GM12878 (cell line): ENCODE results near the gene MATN1. TPM values are rescaled to one million over a fixed set of nuclear protein-coding genes. Genes with fewer than 3 reads are reported as not detected.

Experiments used
- ATAC-seq: fragments of 200-7000 bp; cut with Tn5 transposase; 3 replicates; pipeline ENCODE4 v1.9.1; 2020; ENCODE audit warnings: mild to moderate bottlenecking, moderate library complexity
- BruUV-seq: library from RNA; stranded (reverse); fragments of 400-500 nt; replicated peaks from 2 replicates; lab custom pipeline; 2021; lab: Mats Ljungman, UMichigan
- CTCF ChIA-PET: fragments of 300-600 bp; sonication (Branson Sonifier 250); formaldehyde crosslinking; extraction: SDS; loops from one replicate; lab custom pipeline; 2021; ENCODE audit warnings: inconsistent platforms; lab: Yijun Ruan, JAX
- POLR2A ChIA-PET: fragments of 350-600 bp; formaldehyde crosslinking; extraction: SDS; loops from one replicate; lab custom pipeline; 2021; ENCODE audit warnings: inconsistent platforms; lab: Charles Lee
- RAD21 ChIA-PET: fragments of 300-600 bp; sonication (Branson Sonifier 250); formaldehyde crosslinking; loops from one replicate; lab custom pipeline; 2023; ENCODE audit warnings: antibody characterized with exemption; ENCODE audit not compliant: unreplicated experiment; lab: Charles Lee
- SMC1A ChIA-PET: fragments of 300-600 bp; sonication (Branson Sonifier 250); formaldehyde crosslinking; loops from one replicate; lab custom pipeline; 2023; ENCODE audit not compliant: unreplicated experiment, uncharacterized antibody; lab: Charles Lee
- DNase-seq: peaks from one replicate; pipeline ENCODE4 v3.0.0-alpha.2; 2011; ENCODE audit warnings: low read depth, low spot score
- FAIRE-seq: peaks from 3 replicates; lab custom pipeline; 2011; peaks lifted over from hg19 to GRCh38; lab: Jason Lieb, UNC
- H2AFZ ChIP-seq: 2 replicates; pipeline ENCODE4 v1.6.0; 2011; ENCODE audit warnings: low read depth, low read length, control low read depth; ENCODE audit not compliant: control insufficient read depth
- H3K27ac ChIP-seq: 2 replicates; pipeline ENCODE4 v1.5.1; 2011; ENCODE audit warnings: control low read depth; ENCODE audit not compliant: control insufficient read depth, insufficient read depth
- H3K27me3 ChIP-seq, 2 experiments: replicated peaks in 1 of 2; 2 replicates each; pipeline versions ENCODE4 v1.6.0 to v1.6.1; 2011; ENCODE audit warnings: low read length in 1 of 2; ENCODE audit not compliant: control insufficient read depth in 2 of 2, insufficient read depth in 2 of 2
- H3K36me3 ChIP-seq, 2 experiments: 2 replicates each; pipeline ENCODE4 v1.5.1; 2011; ENCODE audit warnings: low read length in 1 of 2; ENCODE audit not compliant: control insufficient read depth in 2 of 2, insufficient read depth in 2 of 2
- H3K4me1 ChIP-seq: 2 replicates; pipeline ENCODE4 v1.6.1; 2011; ENCODE audit warnings: mild to moderate bottlenecking, low read length, moderate library complexity, mixed read lengths; ENCODE audit not compliant: control insufficient read depth, insufficient read depth
- H3K4me2 ChIP-seq: 2 replicates; pipeline ENCODE4 v1.6.0; 2011; ENCODE audit warnings: control low read depth; ENCODE audit not compliant: control insufficient read depth, insufficient read depth
- H3K4me3 ChIP-seq: fragments of 200-600 bp; sonication (generic); 2 replicates; pipeline ENCODE4 v1.5.1; 2016
- H3K79me2 ChIP-seq: 2 replicates; pipeline ENCODE4 v1.6.0; 2011; ENCODE audit warnings: low read length; ENCODE audit not compliant: control insufficient read depth, insufficient read depth
- H3K9ac ChIP-seq: 2 replicates; pipeline ENCODE4 v1.8.0; 2011; ENCODE audit warnings: low read length, control low read depth, mixed read lengths; ENCODE audit not compliant: control insufficient read depth, insufficient read depth
- H3K9me3 ChIP-seq: replicated peaks from 3 replicates; pipeline ENCODE4 v1.5.1; 2011; ENCODE audit warnings: mild to moderate bottlenecking, low read length; ENCODE audit not compliant: control insufficient read depth, insufficient read depth
- H4K20me1 ChIP-seq: 2 replicates; pipeline ENCODE4 v1.6.0; 2011; ENCODE audit not compliant: control insufficient read depth, insufficient read depth
- ATF3 ChIP-seq: IDR thresholded peaks from 2 replicates; pipeline ENCODE4 v1.6.1; 2011; ENCODE audit warnings: low read depth, mild to moderate bottlenecking, low read length, moderate library complexity, borderline replicate concordance; ENCODE audit errors: extremely low read depth
- CHD1 ChIP-seq: IDR thresholded peaks from 2 replicates; pipeline ENCODE4 v1.6.1; 2012; ENCODE audit warnings: low read depth, low read length, improper control_type of control experiment
- ESRRA ChIP-seq: IDR thresholded peaks from 2 replicates; pipeline ENCODE4 v1.6.1; 2012; ENCODE audit warnings: mild to moderate bottlenecking, low read length, improper control_type of control experiment
- HCFC1 ChIP-seq: fragments of 150-350 bp; IDR thresholded peaks from 2 replicates; pipeline ENCODE4 v1.6.1; 2014; ENCODE audit warnings: low read length
- HDAC2 ChIP-seq: fragments of 200-600 bp; sonication (generic); IDR thresholded peaks from 2 replicates; pipeline ENCODE4 v1.6.1; 2017
- HDAC6 ChIP-seq: fragments of 200-600 bp; sonication (generic); IDR thresholded peaks from one replicate; pipeline ENCODE4 v1.8.0; 2017; ENCODE audit warnings: antibody characterized with exemption; ENCODE audit not compliant: unreplicated experiment
- IRF3 ChIP-seq: fragments of 450-650 bp; IDR thresholded peaks from 2 replicates; pipeline ENCODE4 v1.6.1; 2014; ENCODE audit warnings: mild to moderate bottlenecking
- KAT2A ChIP-seq: conservative IDR thresholded peaks from 2 replicates; pipeline ENCODE4 v1.6.1; 2011; ENCODE audit warnings: low read depth, low read length; ENCODE audit not compliant: control insufficient read depth
- LARP7 ChIP-seq: fragments of 450-650 bp; IDR thresholded peaks from 2 replicates; pipeline ENCODE4 v1.6.1; 2017; ENCODE audit warnings: mild to moderate bottlenecking
- MLLT1 ChIP-seq: fragments of 450-650 bp; IDR thresholded peaks from 2 replicates; pipeline ENCODE4 v1.6.1; 2016; ENCODE audit warnings: mild to moderate bottlenecking
- NR2C2 ChIP-seq: IDR thresholded peaks from 2 replicates; pipeline ENCODE4 v1.6.1; 2011; ENCODE audit warnings: borderline replicate concordance, low read depth; ENCODE audit not compliant: control insufficient read depth, insufficient read length
- PAX5 ChIP-seq: IDR thresholded peaks from 2 replicates; pipeline ENCODE4 v1.6.1; 2011; ENCODE audit warnings: low read depth, low read length, borderline replicate concordance
- RCOR1 ChIP-seq: conservative IDR thresholded peaks from 2 replicates; pipeline ENCODE4 v1.6.1; 2012; ENCODE audit warnings: low read depth, low read length, improper control_type of control experiment
- RELA ChIP-seq: fragments of 450-650 bp; IDR thresholded peaks from 2 replicates; pipeline ENCODE4 v1.8.0; 2014; ENCODE audit warnings: borderline replicate concordance; ENCODE audit not compliant: partially characterized antibody
- RFX5 ChIP-seq: IDR thresholded peaks from 2 replicates; pipeline ENCODE4 v1.6.1; 2011; ENCODE audit warnings: low read depth, low read length, improper control_type of control experiment
- SREBF2 ChIP-seq: IDR thresholded peaks from 2 replicates; pipeline ENCODE4 v1.6.1; 2012; ENCODE audit warnings: mild to moderate bottlenecking, low read length
- SRF ChIP-seq, 2 experiments: IDR thresholded peaks; 2 replicates each; pipeline ENCODE4 v1.6.1; 2011; ENCODE audit warnings: low read depth in 2 of 2, low read length in 2 of 2, mild to moderate bottlenecking in 1 of 2, moderate library complexity in 1 of 2
- SUZ12 ChIP-seq: fragments of 200-600 bp; sonication (generic); IDR thresholded peaks from one replicate; pipeline ENCODE4 v1.6.1; 2018; ENCODE audit warnings: antibody characterized with exemption, mild to moderate bottlenecking; ENCODE audit not compliant: unreplicated experiment
- TARDBP ChIP-seq: IDR thresholded peaks from 2 replicates; pipeline ENCODE4 v1.6.1; 2016; ENCODE audit warnings: borderline replicate concordance
- TBL1XR1 ChIP-seq: IDR thresholded peaks from 2 replicates; pipeline ENCODE4 v1.6.1; 2012; ENCODE audit warnings: low read depth, low read length, improper control_type of control experiment
- WRNIP1 ChIP-seq: IDR thresholded peaks from 2 replicates; pipeline ENCODE4 v1.6.1; 2011; ENCODE audit warnings: low read depth, low read length, improper control_type of control experiment, borderline replicate concordance
- ZNF622 ChIP-seq: fragments of 450-650 bp; IDR thresholded peaks from 2 replicates; pipeline ENCODE4 v1.6.1; 2017; ENCODE audit warnings: mild to moderate bottlenecking, inconsistent platforms
- ZZZ3 ChIP-seq: IDR thresholded peaks from 2 replicates; pipeline ENCODE4 v1.6.1; 2011; ENCODE audit warnings: low read depth; ENCODE audit not compliant: control insufficient read depth, insufficient read length
- WGBS: methylation state at CpG from one replicate; pipeline ENCODE4 v1.1.6; 2016; ENCODE audit warnings: low lambda C conversion rate; ENCODE audit not compliant: insufficient replicate concordance, insufficient coverage; ENCODE audit errors: missing lambda C conversion rate; 5-methylcytosine and 5-hydroxymethylcytosine counted together
- in situ Hi-C: fragments of 300-500 bp; cut with MboI; formaldehyde crosslinking; loops from 9 replicates; pipeline ENCODE4 v1.14.3; 2018; ENCODE audit warnings: mixed read lengths
- intact Hi-C: fragments of 100-400 bp; cut with micrococcal nuclease; formaldehyde crosslinking; loops from one replicate; pipeline ENCODE4 v1.14.2; 2022; ENCODE audit not compliant: unreplicated experiment
- polyA plus RNA-seq, 11 experiments: library from polyadenylated mRNA; depleted of rRNA in 4 of 11; unstranded in 6 of 11; stranded (reverse) in 5 of 11; fragments of >200 nt; fragmentation: Nextera tagmentation in 4 of 11; fragmentation: Illumina TruSeq in 1 of 11; extraction: Ambion mirVana in 4 of 11; extraction: Trizol in 1 of 11; gene quantifications; 1 replicate in 1 of 11; 2 replicates in 10 of 11; pipeline versions ENCODE4 v1.2.1 to v1.2.3, GENCODE V29; 2011 to 2016; ENCODE audit warnings: inconsistent platforms in 2 of 11, missing spikeins in 2 of 11, low read depth in 1 of 11
- total RNA-seq, 4 experiments: library from RNA; depleted of rRNA in 3 of 4; stranded (reverse); fragments of >200 nt in 3 of 4; fragmentation: Illumina TruSeq in 1 of 4; extraction: Trizol in 1 of 4; gene quantifications; 2 replicates each; pipeline versions ENCODE4 v1.2.1 to v1.2.3, GENCODE V29; 2013 to 2021

MATN1 gene
- total and polyA plus RNA-seq, 10 of the 15 experiments (the other 5 are each of a cell fraction or from before 2014, with no cell fraction given) = 0.04 to 0.50 (median 0.10) TPM; not detected in 1

- RAD21 ChIA-PET = interaction anchor here (1.5 to 17.1 kb wide), 5 partner anchors 12 to 40 kb away, joined by 5 to 462 read pairs (median 198); no protein-coding TSS in a partner anchor
- H3K36me3 ChIP-seq = no peaks in the 10 kb centered on the region; a peak in 1 of 4 replicates
- FAIRE-seq (peak; percentile 35), DNase-seq (no peak), ATAC-seq (peak; percentile 20)
- peaks cover 81% of the 10 kb centered on the region for H3K79me2 ChIP-seq
- peak overlapping the region; percentile 49 for H3K9ac ChIP-seq
- peak overlapping the region; percentile 75 for H3K4me2 ChIP-seq
- H2AFZ ChIP-seq = no peak overlapping the region
- no peaks in the 10 kb centered on the region for H3K27me3 ChIP-seq
- 2% methylated on average over 13 of the region's 13 CpGs for WGBS
- SMC1A ChIA-PET = interaction anchor here (1.3 to 24.8 kb wide), 4 partner anchors 12 to 31 kb away, joined by 3 to 556 read pairs (median 344); partner anchors contain the start of gene MATN1
- peaks cover 69% of the 10 kb centered on the region for H3K4me1 ChIP-seq
- H3K4me3 ChIP-seq = peak overlapping the region; percentile 49
- no peaks in the 10 kb centered on the region for H3K9me3 ChIP-seq
- POLR2A ChIA-PET = interaction anchor here (1.8 to 20.6 kb wide), 5 partner anchors 13 to 34 kb away, joined by 8 to 741 read pairs (median 42); no protein-coding TSS in a partner anchor
- BruUV-seq = no TSS peak
- H3K27ac ChIP-seq = peak overlapping the region; percentile 87
- in situ Hi-C loops (loop anchor here (10.0 kb wide), 1 partner anchor 1175 kb away; the partner anchor contains the start of gene PTP4A2), intact Hi-C loops (no loop called here)
- no peaks in the 10 kb centered on the region for H4K20me1 ChIP-seq
- CTCF ChIA-PET = interaction anchor here (0.5 to 8.8 kb wide), 6 partner anchors 8 to 39 kb away, joined by 4 to 107 read pairs (median 35); no protein-coding TSS in a partner anchor
- TF ChIP-seq RCOR1 = no peak
- TF ChIP-seq NR2C2 = no peak
- no peak for TF ChIP-seq ESRRA
- no peak for TF ChIP-seq WRNIP1
- TF ChIP-seq SUZ12 = no peak
- TF ChIP-seq CHD1 = no peak
- no peak for TF ChIP-seq HCFC1
- TF ChIP-seq HDAC6 = no peak
- TF ChIP-seq SRF (IDR thresholded peaks at IDR 0.05; ENCODE audit: low read depth in 2 of 2, low read length in 2 of 2) = no peak
- TF ChIP-seq TARDBP = no peak
- no peak for TF ChIP-seq SREBF2
- TF ChIP-seq RELA = peak; percentile 62
- TF ChIP-seq ZZZ3 = no peak
- TF ChIP-seq IRF3 = 0 out of 2 replicates have a peak, but pooled peaks have one; percentile 4
- TF ChIP-seq TBL1XR1 = no peak
- TF ChIP-seq MLLT1 = no peak
- TF ChIP-seq PAX5 = 0 out of 2 replicates have a peak, but pooled peaks have one; percentile 16
- TF ChIP-seq KAT2A = no peak
- TF ChIP-seq LARP7 = 0 out of 2 replicates have a peak, but pooled peaks have one; percentile 51
- no peak for TF ChIP-seq ZNF622
- no peak for TF ChIP-seq HDAC2
- no peak for TF ChIP-seq RFX5
- no peak for TF ChIP-seq ATF3
Measured at GRCh38 chr1:30759718-30760281, 36.4 kb upstream of the MATN1 start.
